CD4-positive, alpha-beta T cell treated with Interferon alpha-2 for 1 hour (primary cell): ENCODE data around the gene IL1RL1.

ENCODE experiments used
- DNase-seq, 2 donors: peaks; one replicate each; pipeline ENCODE4 v3.0.0-alpha.2; 2020 to 2022

IL1RL1 gene

GRCh38 chr2:102383722-102384121 lies 72.4 kb downstream of the IL1RL1 start:
- DNase-seq, result no peak

- no peak for DNase-seq
Measured at GRCh38 chr2:102385522-102385921, 74.2 kb downstream of the IL1RL1 start.

- no peak for DNase-seq
Measured at GRCh38 chr2:102386004-102386403, 74.6 kb downstream of the IL1RL1 start.

- no peak for DNase-seq
Measured at GRCh38 chr2:102386867-102387541, 75.6 kb downstream of the IL1RL1 start.

GRCh38 chr2:102387763-102388546 lies 76.6 kb downstream of the IL1RL1 start:
- DNase-seq, result no peak

GRCh38 chr2:102391565-102391964 lies 80.2 kb downstream of the IL1RL1 start:
- peak in 1 of 2 donors; percentile 65 for DNase-seq

GRCh38 chr2:102392096-102392495 lies 80.7 kb downstream of the IL1RL1 start:
- DNase-seq, result no peak

- DNase-seq, result no peak
Measured at GRCh38 chr2:102392942-102393341, 81.6 kb downstream of the IL1RL1 start.

GRCh38 chr2:102396012-102396411 lies 84.6 kb downstream of the IL1RL1 start:
- DNase-seq, result no peak

- DNase-seq, result no peak
Measured at GRCh38 chr2:102397209-102397608, 85.8 kb downstream of the IL1RL1 start.

GRCh38 chr2:102399499-102400141 lies 88.3 kb downstream of the IL1RL1 start:
- no peak for DNase-seq

- no peak for DNase-seq
Measured at GRCh38 chr2:102401456-102401855, 90.1 kb downstream of the IL1RL1 start.
